Tongue (tissue), 2 donors: ENCODE measurements around the gene ALG11. TPM values are rescaled to one million over a fixed set of nuclear protein-coding genes. Genes with fewer than 3 reads are reported as not detected.
A peak's percentile ranks its signal among the peaks of the same experiment; 100 is the strongest.
"Not testable (repeated sequence)": the region's sequence is repeated elsewhere in the genome, so short reads cannot be mapped to it uniquely, and the experiment has no call there.

Experiments used
- DNase-seq: peaks from one replicate; pipeline ENCODE4 v3.0.0-alpha.2; 2015
- total RNA-seq: library from RNA; depleted of rRNA; stranded (reverse); fragments of >200 nt; gene quantifications from one replicate; pipeline ENCODE4 v1.2.3, GENCODE V29; 2014

ALG11 gene
- total RNA-seq, 1 donor from 2014 or later, result 31.7 TPM

DNA sequence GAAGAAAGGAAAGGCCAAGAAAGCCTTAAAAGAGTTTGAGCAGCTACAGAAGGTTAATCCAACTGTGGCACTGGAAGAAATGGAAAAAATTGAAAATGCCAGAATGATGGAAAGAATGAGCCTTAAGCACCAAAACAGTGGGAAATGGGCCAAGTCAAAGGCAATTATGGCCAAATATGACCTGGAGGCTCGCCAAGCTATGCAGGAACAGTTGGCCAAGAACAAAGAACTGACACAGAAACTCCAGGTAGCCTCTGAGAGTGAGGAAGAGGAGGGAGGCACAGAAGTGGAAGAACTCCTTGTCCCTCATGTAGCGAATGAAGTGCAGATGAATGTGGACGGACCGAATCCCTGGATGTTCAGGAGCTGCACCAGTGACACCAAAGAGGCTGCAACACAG lies 17.4 kb downstream of the ALG11 start:
- no peak for DNase-seq

GRCh38 chr13:52030401-52030800 lies 18.2 kb downstream of the ALG11 start:
- DNase-seq, result not testable (repeated sequence)

GRCh38 chr13:52033039-52033438 lies 20.8 kb downstream of the ALG11 start:
- no peak for DNase-seq

- DNase-seq, result no peak
These were observed 22.5 kb downstream of the ALG11 start for GRCh38 chr13:52034616-52035226.

GRCh38 chr13:52036037-52036436 lies 23.8 kb downstream of the ALG11 start:
- DNase-seq, result no peak

- DNase-seq, result no peak
These were observed 31.5 kb downstream of the ALG11 start for GRCh38 chr13:52043675-52044074.

DNA sequence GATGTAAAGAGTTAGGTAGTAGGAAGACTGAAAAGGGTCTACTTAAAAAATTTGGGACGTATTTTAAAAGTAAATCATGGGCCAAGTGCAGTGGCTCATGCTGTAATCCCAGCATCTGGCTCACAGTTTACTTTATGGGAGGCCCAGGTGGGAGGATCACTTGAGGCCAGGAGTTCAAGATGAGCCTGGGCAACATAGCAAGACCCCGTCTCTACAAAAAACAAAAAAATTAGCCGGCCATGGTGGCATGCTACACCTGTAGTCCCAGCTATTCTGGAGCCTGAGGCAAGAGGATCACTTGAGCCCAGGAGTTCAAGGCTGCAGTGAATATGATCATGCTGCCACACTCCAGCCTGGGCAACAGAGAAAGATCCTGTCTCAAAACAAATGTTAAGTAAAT lies 35.3 kb downstream of the ALG11 start:
- DNase-seq, result no peak

DNA sequence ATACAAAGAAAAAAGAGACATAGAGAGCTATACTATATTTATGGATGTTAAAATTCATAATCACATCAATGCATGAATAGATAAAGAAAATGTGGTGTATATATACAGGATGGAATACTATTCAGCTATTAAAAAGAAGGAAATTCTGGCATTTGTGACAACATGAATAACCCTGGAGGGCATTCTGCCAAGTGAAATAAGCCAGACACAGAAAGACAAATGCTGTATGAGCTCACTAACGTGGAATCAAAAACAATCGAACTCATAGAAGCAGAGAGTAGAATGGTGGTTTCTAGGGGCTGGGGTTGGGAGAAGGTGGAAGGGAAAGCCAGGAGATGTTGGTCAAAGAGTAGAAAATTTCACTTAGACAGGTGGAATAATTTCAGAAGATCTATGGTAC lies 36.3 kb downstream of the ALG11 start:
- no peak for DNase-seq

- DNase-seq, result no peak
These were observed 39.2 kb downstream of the ALG11 start for GRCh38 chr13:52051400-52051799.

- DNase-seq, result no peak
These were observed 41.3 kb downstream of the ALG11 start for GRCh38 chr13:52053460-52053859.

- DNase-seq, result not testable (repeated sequence)
These were observed 48.9 kb downstream of the ALG11 start for GRCh38 chr13:52061064-52061463.

GRCh38 chr13:52061587-52061986 lies 49.4 kb downstream of the ALG11 start:
- peak; percentile 11 for DNase-seq

GRCh38 chr13:52067237-52067636 lies 55.0 kb downstream of the ALG11 start:
- DNase-seq, result no peak

- DNase-seq, result peak; percentile 2
These were observed 58.8 kb downstream of the ALG11 start for GRCh38 chr13:52070929-52071523.

Other genes with a start within 250 kb of the ALG11 start
- gene DHRS12, start 208.2 kb upstream of the ALG11 start, total RNA-seq, result 10.2 TPM
- gene TMEM272, start 167.2 kb upstream of the ALG11 start, total RNA-seq, result not detected
- not detected for gene CCDC70, start 150.4 kb upstream of the ALG11 start, total RNA-seq
- gene ATP7B, start 948 bp upstream of the ALG11 start, total RNA-seq, result 5.5 TPM
- gene UTP14C, start 12.3 kb downstream of the ALG11 start, total RNA-seq, result 29.5 TPM
- 0.72 TPM for gene NEK5, start 116.7 kb downstream of the ALG11 start, total RNA-seq
- 4.9 TPM for gene NEK3, start 147.2 kb downstream of the ALG11 start, total RNA-seq